Left ventricle myocardium superior (tissue), 1 donor: Measurements from ENCODE around the gene CIAO3. TPM values are rescaled to one million over a fixed set of nuclear protein-coding genes. Genes with fewer than 3 reads are reported as not detected.

Experiments
- ATAC-seq: fragments of 200-7000 bp; cut with Tn5 transposase; one replicate; pipeline ENCODE4 v1.9.1; 2020; ENCODE audit warnings: mild to moderate bottlenecking, moderate library complexity
- DNase-seq: peaks from one replicate; pipeline ENCODE4 v3.0.0-alpha.2; 2020
- intact Hi-C: fragments of 100-400 bp; cut with micrococcal nuclease; formaldehyde crosslinking; loops from one replicate; pipeline ENCODE4 v1.11.0; 2022
- long read RNA-seq: library from polyadenylated mRNA; unstranded; transcript quantifications from one replicate; pipeline ENCODE4 v2.0.0, GENCODE V29; 2021
- total RNA-seq: library from RNA; stranded (reverse); fragmentation: NEBNext Ultra II Directional; extraction: Animal tissue kit (Norgen Biotek cat#: 25700); gene quantifications from one replicate; pipeline ENCODE4 v1.2.1, GENCODE V29; 2021
- donor health status: DM: no; HTN: yes; CAD: no; lungs with severe emphysema.

Gene CIAO3
- 34.5 TPM for total RNA-seq
- long read RNA-seq, transcript CIAO3-201 (11 exons, 2,112 nt), result major isoform, 60 of 79 reads
- long read RNA-seq, partial matches to known transcripts, result 7 of 79 reads
- long read RNA-seq, other reads (novel, unspliced or antisense), result 7 of 79 reads

GRCh38 chr16:740764-741505 lies at the start of gene CIAO3:
CIAO3 (minus strand) TSS chr16:740997; CDS start chr16:740985, 12 bp downstream.
- ATAC-seq, result peak; percentile 95
- DNase-seq, result peak; percentile 94
- intact Hi-C loops, result no loop called here

- no peak for ATAC-seq
- intact Hi-C loops, result no loop called here
- no peak for DNase-seq
Observed at GRCh38 chr16:790086-790485, 49.3 kb upstream of the CIAO3 start.

GRCh38 chr16:789191-789850 lies 48.5 kb upstream of the CIAO3 start:
- no peak for ATAC-seq
- intact Hi-C loops, result no loop called here

GRCh38 chr16:788399-789126 lies 47.8 kb upstream of the CIAO3 start, which contains the start of gene CHTF18:
CHTF18 (plus strand) TSS chr16:788620; CDS start chr16:788685, 65 bp downstream.
- DNase-seq (peak; percentile 95), ATAC-seq (peak; percentile 94)
- intact Hi-C loops, result no loop called here

More at GRCh38 chr16:789191-789850, 48.5 kb upstream of the CIAO3 start:
- DNase-seq, result no peak

- no peak for ATAC-seq
- DNase-seq, result no peak
- intact Hi-C loops, result no loop called here
Observed at GRCh38 chr16:787978-788398, 47.2 kb upstream of the CIAO3 start, which contains the start of gene RPUSD1. RPUSD1 (minus strand) TSS chr16:788381; CDS start chr16:787737, 644 bp downstream.

GRCh38 chr16:787321-787966 lies 46.6 kb upstream of the CIAO3 start:
- intact Hi-C loops, result no loop called here
- DNase-seq (no peak), ATAC-seq (no peak)

GRCh38 chr16:785563-786535 lies 45.1 kb upstream of the CIAO3 start:
- peak; percentile 38 for ATAC-seq
- intact Hi-C loops, result no loop called here

GRCh38 chr16:784431-784830 lies 43.6 kb upstream of the CIAO3 start:
- ATAC-seq (no peak), DNase-seq (no peak)
- intact Hi-C loops, result no loop called here

More at GRCh38 chr16:785563-786535, 45.1 kb upstream of the CIAO3 start:
- DNase-seq, result peak; percentile 86

GRCh38 chr16:783404-784161 lies 42.8 kb upstream of the CIAO3 start:
- intact Hi-C loops, result no loop called here
- DNase-seq (peak; percentile 59), ATAC-seq (no peak)

- intact Hi-C loops, result no loop called here
- ATAC-seq (no peak), DNase-seq (no peak)
Observed at GRCh38 chr16:782766-783403, 42.1 kb upstream of the CIAO3 start.

GRCh38 chr16:782258-782657 lies 41.5 kb upstream of the CIAO3 start:
- DNase-seq, result no peak
- no peak for ATAC-seq
- intact Hi-C loops, result no loop called here

GRCh38 chr16:781346-782010 lies 40.7 kb upstream of the CIAO3 start:
- intact Hi-C loops, result no loop called here
- no peak for ATAC-seq
- no peak for DNase-seq

- ATAC-seq (no peak), DNase-seq (no peak)
- intact Hi-C loops, result no loop called here
Observed at GRCh38 chr16:780296-780695, 39.5 kb upstream of the CIAO3 start.

- ATAC-seq (no peak), DNase-seq (no peak)
- intact Hi-C loops, result no loop called here
Observed at GRCh38 chr16:779561-779960, 38.8 kb upstream of the CIAO3 start.

GRCh38 chr16:778909-779527 lies 38.2 kb upstream of the CIAO3 start:
- no peak for DNase-seq
- ATAC-seq, result no peak
- intact Hi-C loops, result no loop called here

- DNase-seq (no peak), ATAC-seq (no peak)
- intact Hi-C loops, result no loop called here
Observed at GRCh38 chr16:778447-778846, 37.6 kb upstream of the CIAO3 start.
